K562 (cell line): ENCODE data around the gene PLEKHG4B. TPM values are rescaled to one million over a fixed set of nuclear protein-coding genes. Genes with fewer than 3 reads are reported as not detected.

Source experiments
- ATAC-seq: fragments of 200-7000 bp; cut with Tn5 transposase; 3 replicates; pipeline ENCODE4 v1.9.1; 2020; ENCODE audit warnings: moderate library complexity
- BruUV-seq: library from RNA; stranded (reverse); fragments of 400-500 nt; replicated peaks from 2 replicates; lab custom pipeline; 2021; lab: Mats Ljungman, UMichigan
- CTCF ChIA-PET: fragments of 300-600 bp; formaldehyde crosslinking; extraction: SDS; loops from one replicate; lab custom pipeline; 2021; ENCODE audit warnings: low intra/inter-chr PET ratio; lab: Yijun Ruan, JAX
- POLR2A ChIA-PET: fragments of 300-600, 350-650 bp; sonication (Branson Sonifier 250); formaldehyde crosslinking; extraction: SDS; loops from one replicate; lab custom pipeline; 2021; ENCODE audit warnings: antibody characterized with exemption, inconsistent platforms; lab: Yijun Ruan, JAX
- DNase-seq, 4 experiments: peaks; one replicate each; pipeline versions ENCODE4 v3.0.0 to v3.0.0-alpha.2; 2011 to 2018; ENCODE audit warnings: low spot score in 3 of 4, mixed read lengths in 3 of 4; ENCODE audit errors: extremely low read depth in 1 of 4
- FAIRE-seq: peaks from 2 replicates; lab custom pipeline; 2011; peaks lifted over from hg19 to GRCh38; lab: Jason Lieb, UNC
- H2AFZ ChIP-seq: 2 replicates; pipeline ENCODE4 v1.6.0; 2011; ENCODE audit warnings: low read depth, low read length, control low read depth, inconsistent platforms
- H3K27ac ChIP-seq: fragments of 200-600 bp; 3 replicates; pipeline ENCODE4 v1.8.0; 2011; ENCODE audit warnings: low read depth, mild to moderate bottlenecking, control low read depth, inconsistent platforms, low read length, moderate library complexity, mixed read lengths; ENCODE audit errors: extremely low read depth
- H3K27me3 ChIP-seq, 2 experiments: fragments of 300-600 bp in 1 of 2; 2 replicates in 1 of 2; 3 replicates in 1 of 2; pipeline versions ENCODE4 v1.6.0 to v1.8.0; 2011; ENCODE audit warnings: inconsistent platforms in 2 of 2, low read length in 2 of 2, mild to moderate bottlenecking in 1 of 2, mixed read lengths in 1 of 2, moderate library complexity in 1 of 2; ENCODE audit not compliant: control insufficient read depth in 2 of 2, insufficient read depth in 2 of 2
- H3K36me3 ChIP-seq: fragments of 300-600 bp; 3 replicates; pipeline ENCODE4 v1.8.0; 2011; ENCODE audit warnings: mild to moderate bottlenecking, low read length, inconsistent platforms; ENCODE audit not compliant: control insufficient read depth, insufficient read depth
- H3K4me1 ChIP-seq, 2 experiments: fragments of 200-600 bp in 1 of 2; replicated peaks in 1 of 2; 2 replicates in 1 of 2; 3 replicates in 1 of 2; pipeline versions ENCODE4 v1.5.1 to v1.8.0; 2011; ENCODE audit warnings: inconsistent platforms in 2 of 2, low read length in 2 of 2, mild to moderate bottlenecking in 1 of 2, mixed read lengths in 1 of 2, moderate library complexity in 1 of 2; ENCODE audit not compliant: control insufficient read depth in 2 of 2, insufficient read depth in 2 of 2
- H3K4me2 ChIP-seq: 2 replicates; pipeline ENCODE4 v1.6.1; 2011; ENCODE audit warnings: low read length, control low read depth, inconsistent platforms, mixed read lengths; ENCODE audit not compliant: insufficient read depth
- H3K4me3 ChIP-seq: fragments of 200-600 bp; sonication (generic), shearing (Covaris generic); 2 replicates; pipeline ENCODE4 v1.5.1; 2016; ENCODE audit warnings: control low read depth, inconsistent platforms
- H3K79me2 ChIP-seq: fragments of 200-600 bp; 3 replicates; pipeline ENCODE4 v1.8.0; 2011; ENCODE audit warnings: low read length, inconsistent platforms; ENCODE audit not compliant: control insufficient read depth, insufficient read depth
- H3K9ac ChIP-seq, 2 experiments: 2 replicates each; pipeline versions ENCODE4 v1.6.0 to v1.6.1; 2011; ENCODE audit warnings: low read depth in 2 of 2, low read length in 2 of 2, control low read depth in 1 of 2, inconsistent platforms in 1 of 2, mild to moderate bottlenecking in 1 of 2, mixed read lengths in 1 of 2; ENCODE audit not compliant: insufficient read depth in 1 of 2
- H3K9me1 ChIP-seq: one replicate; pipeline ENCODE4 v1.6.0; 2011; ENCODE audit warnings: inconsistent platforms, mild to moderate bottlenecking, low read length, moderate library complexity; ENCODE audit not compliant: control insufficient read depth, insufficient read depth
- H3K9me3 ChIP-seq: replicated peaks from 2 replicates; pipeline ENCODE4 v1.5.1; 2011; ENCODE audit warnings: low read depth, low read length, inconsistent platforms; ENCODE audit not compliant: control insufficient read depth, insufficient read depth
- H4K20me1 ChIP-seq: replicated peaks from 2 replicates; pipeline ENCODE4 v1.6.1; 2011; ENCODE audit warnings: low read length, inconsistent platforms, mixed read lengths; ENCODE audit not compliant: control insufficient read depth, insufficient read depth
- CBX2 ChIP-seq: fragments of 200-600 bp; sonication (generic); IDR thresholded peaks from one replicate; pipeline ENCODE4 v1.6.1; 2012; ENCODE audit warnings: mild to moderate bottlenecking, low read length, inconsistent platforms; ENCODE audit not compliant: insufficient read depth, poor library complexity, severe bottlenecking
- FOXJ2 ChIP-seq: fragments of 200-800 bp; sonication (Bioruptor generic); IDR thresholded peaks from 2 replicates; pipeline ENCODE4 v1.6.1; 2016; ENCODE audit warnings: missing genetic modification characterization, missing compliant biosample characterization
- HDAC6 ChIP-seq: IDR thresholded peaks from 2 replicates; pipeline ENCODE4 v1.6.1; 2012; ENCODE audit warnings: low read depth, mild to moderate bottlenecking, control low read depth, inconsistent platforms, low read length, moderate library complexity
- MTA3 ChIP-seq: fragments of 450-650 bp; formaldehyde crosslinking; IDR thresholded peaks from 2 replicates; pipeline ENCODE4 v1.6.1; 2017; ENCODE audit warnings: mild to moderate bottlenecking, borderline replicate concordance
- RFX1 ChIP-seq: fragments of 450-650 bp; IDR thresholded peaks from 2 replicates; pipeline ENCODE4 v1.6.1; 2016; ENCODE audit warnings: mild to moderate bottlenecking, moderate library complexity
- TEAD4 ChIP-seq, 2 experiments: sonication (generic) in 1 of 2; formaldehyde crosslinking in 1 of 2; IDR thresholded peaks; 2 replicates each; pipeline versions ENCODE4 v1.6.1 to v1.8.0; 2012 to 2022; ENCODE audit warnings: borderline replicate concordance in 1 of 2, inconsistent platforms in 1 of 2, low read length in 1 of 2, mild to moderate bottlenecking in 1 of 2, missing genetic modification reagents in 1 of 2
- ZKSCAN3 ChIP-seq: fragments of 250-450 bp; sonication (Bioruptor Pico); IDR thresholded peaks from 2 replicates; pipeline ENCODE4 v1.4.0; 2020
- ZNF124 ChIP-seq: sonication (generic); formaldehyde crosslinking; IDR thresholded peaks from 2 replicates; pipeline ENCODE4 v1.8.1; 2022; ENCODE audit warnings: missing genetic modification reagents
- WGBS: fragments of 100-300 bp; shearing (Covaris generic); methylation state at CpG from one replicate; pipeline ENCODE4 v1.1.6; 2016; ENCODE audit warnings: low coverage, mixed read lengths; ENCODE audit not compliant: insufficient coverage; ENCODE audit errors: missing lambda C conversion rate; 5-methylcytosine and 5-hydroxymethylcytosine counted together
- in situ Hi-C: fragments of 300-500 bp; cut with MboI; formaldehyde crosslinking; loops from 4 replicates; pipeline ENCODE4 v1.15.0; 2018; ENCODE audit warnings: inconsistent platforms, mixed read lengths
- intact Hi-C: fragments of 100-400 bp; cut with micrococcal nuclease; formaldehyde crosslinking; loops from 2 replicates; pipeline ENCODE4 v1.14.2; 2022
- polyA plus RNA-seq, 8 experiments: library from polyadenylated mRNA; depleted of rRNA in 4 of 8; stranded (reverse) in 5 of 8; unstranded in 3 of 8; fragments of >200 nt; fragmentation: Nextera tagmentation in 2 of 8; fragmentation: Illumina TruSeq in 1 of 8; extraction: Ambion mirVana in 2 of 8; extraction: Trizol in 1 of 8; gene quantifications; 2 replicates each; pipeline versions ENCODE4 v1.2.1 to v1.2.3, GENCODE V29; 2011 to 2014; ENCODE audit warnings: inconsistent platforms in 1 of 8, missing spikeins in 1 of 8
- total RNA-seq, 7 experiments: library from RNA; depleted of rRNA in 6 of 7; stranded (reverse); fragments of >200 nt in 6 of 7; fragmentation: Illumina TruSeq in 2 of 7; extraction: Trizol in 2 of 7; gene quantifications; 2 replicates each; pipeline versions ENCODE4 v1.2.1 to v1.2.3, GENCODE V29; 2011 to 2021; ENCODE audit warnings: low replicate concordance in 1 of 7
- TF ChIP-seq, protein P1 (sequence below): fragments of 450-650 bp; IDR thresholded peaks from 2 replicates; pipeline ENCODE4 v1.6.1; 2017; ENCODE audit warnings: antibody characterized with exemption
- TF ChIP-seq, protein P2 (sequence below): fragments of 250-450 bp; sonication (Bioruptor Pico); IDR thresholded peaks from 2 replicates; pipeline ENCODE4 v1.5.1; 2021; ENCODE audit warnings: mild to moderate bottlenecking
- TF ChIP-seq, protein P3 (sequence below): sonication (generic); formaldehyde crosslinking; IDR thresholded peaks from 2 replicates; pipeline ENCODE4 v1.8.1; 2022; ENCODE audit warnings: missing genetic modification reagents

Gene PLEKHG4B
- total and polyA plus RNA-seq, 9 of the 15 experiments (the other 6 are each of a cell fraction or from before 2014, with no cell fraction given), result 0.02 TPM; not detected in 8

DNA sequence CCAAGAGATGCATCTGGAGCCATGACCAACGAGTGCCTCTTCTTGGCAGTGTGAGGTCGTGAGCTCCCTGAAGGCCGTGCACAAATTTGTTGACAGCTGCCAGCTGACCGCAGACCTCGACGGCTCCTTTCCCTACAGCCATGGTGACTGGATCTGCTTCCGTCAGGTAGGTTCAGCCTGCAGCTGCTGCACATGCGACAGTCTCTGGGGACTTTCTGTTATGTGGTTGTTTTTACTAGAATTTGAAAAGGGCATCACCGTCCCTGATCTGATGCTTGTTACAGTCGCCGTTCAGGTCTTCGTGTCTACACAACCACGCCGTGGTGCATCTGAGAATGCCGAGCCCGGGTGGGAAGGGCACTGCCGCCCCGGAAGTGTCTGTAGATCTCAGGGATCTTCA, 62.9 kb downstream of the PLEKHG4B start:
- WGBS, result 0% methylated on average over 18 of the region's 18 CpGs
- no peak for FAIRE-seq
- BruUV-seq, result no TSS peak
- H3K27ac ChIP-seq, result no peak overlapping the region
- H3K9me3 ChIP-seq, result no peaks in the 10 kb centered on the region
- no peak overlapping the region for H3K9ac ChIP-seq
- no peaks in the 10 kb centered on the region for H3K79me2 ChIP-seq
- H4K20me1 ChIP-seq, result peaks cover 7% of the 10 kb centered on the region; the same call in 1 of the 2 replicates
- H3K4me2 ChIP-seq, result no peak overlapping the region
- H3K9me1 ChIP-seq, result no peaks in the 10 kb centered on the region
- intact Hi-C loops (no loop called here), in situ Hi-C loops (no loop called here)
- CTCF ChIA-PET, result no interaction called here
- no peak for ATAC-seq
- H2AFZ ChIP-seq, result no peak overlapping the region
- no peak overlapping the region for H3K4me3 ChIP-seq
- TF ChIP-seq, protein P1, sequence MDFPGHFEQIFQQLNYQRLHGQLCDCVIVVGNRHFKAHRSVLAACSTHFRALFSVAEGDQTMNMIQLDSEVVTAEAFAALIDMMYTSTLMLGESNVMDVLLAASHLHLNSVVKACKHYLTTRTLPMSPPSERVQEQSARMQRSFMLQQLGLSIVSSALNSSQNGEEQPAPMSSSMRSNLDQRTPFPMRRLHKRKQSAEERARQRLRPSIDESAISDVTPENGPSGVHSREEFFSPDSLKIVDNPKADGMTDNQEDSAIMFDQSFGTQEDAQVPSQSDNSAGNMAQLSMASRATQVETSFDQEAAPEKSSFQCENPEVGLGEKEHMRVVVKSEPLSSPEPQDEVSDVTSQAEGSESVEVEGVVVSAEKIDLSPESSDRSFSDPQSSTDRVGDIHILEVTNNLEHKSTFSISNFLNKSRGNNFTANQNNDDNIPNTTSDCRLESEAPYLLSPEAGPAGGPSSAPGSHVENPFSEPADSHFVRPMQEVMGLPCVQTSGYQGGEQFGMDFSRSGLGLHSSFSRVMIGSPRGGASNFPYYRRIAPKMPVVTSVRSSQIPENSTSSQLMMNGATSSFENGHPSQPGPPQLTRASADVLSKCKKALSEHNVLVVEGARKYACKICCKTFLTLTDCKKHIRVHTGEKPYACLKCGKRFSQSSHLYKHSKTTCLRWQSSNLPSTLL, result no peak
- TF ChIP-seq MTA3 (no peak), RFX1 (no peak), ZKSCAN3 (CRISPR knock-in tag) (no peak), CBX2 (no peak), ZNF124 (CRISPR knock-in tag) (no peak), TEAD4 (IDR thresholded peaks at IDR 0.05; ENCODE audit: low read length) (no peak), TEAD4 (CRISPR knock-in tag; IDR thresholded peaks at IDR 0.05; ENCODE audit: borderline replicate concordance) (no peak), HDAC6 (no peak), FOXJ2 (tag) (no peak)
- TF ChIP-seq, protein P2, sequence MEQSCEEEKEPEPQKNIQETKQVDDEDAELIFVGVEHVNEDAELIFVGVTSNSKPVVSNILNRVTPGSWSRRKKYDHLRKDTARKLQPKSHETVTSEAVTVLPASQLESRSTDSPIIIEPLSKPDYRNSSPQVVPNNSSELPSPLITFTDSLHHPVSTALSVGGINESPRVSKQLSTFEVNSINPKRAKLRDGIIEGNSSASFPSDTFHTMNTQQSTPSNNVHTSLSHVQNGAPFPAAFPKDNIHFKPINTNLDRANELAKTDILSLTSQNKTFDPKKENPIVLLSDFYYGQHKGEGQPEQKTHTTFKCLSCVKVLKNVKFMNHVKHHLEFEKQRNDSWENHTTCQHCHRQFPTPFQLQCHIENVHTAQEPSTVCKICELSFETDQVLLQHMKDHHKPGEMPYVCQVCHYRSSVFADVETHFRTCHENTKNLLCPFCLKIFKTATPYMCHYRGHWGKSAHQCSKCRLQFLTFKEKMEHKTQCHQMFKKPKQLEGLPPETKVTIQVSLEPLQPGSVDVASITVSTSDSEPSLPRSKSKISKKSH (CRISPR knock-in tag), result no peak
- TF ChIP-seq, protein P3, sequence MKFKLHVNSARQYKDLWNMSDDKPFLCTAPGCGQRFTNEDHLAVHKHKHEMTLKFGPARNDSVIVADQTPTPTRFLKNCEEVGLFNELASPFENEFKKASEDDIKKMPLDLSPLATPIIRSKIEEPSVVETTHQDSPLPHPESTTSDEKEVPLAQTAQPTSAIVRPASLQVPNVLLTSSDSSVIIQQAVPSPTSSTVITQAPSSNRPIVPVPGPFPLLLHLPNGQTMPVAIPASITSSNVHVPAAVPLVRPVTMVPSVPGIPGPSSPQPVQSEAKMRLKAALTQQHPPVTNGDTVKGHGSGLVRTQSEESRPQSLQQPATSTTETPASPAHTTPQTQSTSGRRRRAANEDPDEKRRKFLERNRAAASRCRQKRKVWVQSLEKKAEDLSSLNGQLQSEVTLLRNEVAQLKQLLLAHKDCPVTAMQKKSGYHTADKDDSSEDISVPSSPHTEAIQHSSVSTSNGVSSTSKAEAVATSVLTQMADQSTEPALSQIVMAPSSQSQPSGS (CRISPR knock-in tag), result no peak
- TF ChIP-seq, all 486 proteins: peak for 0
- peaks cover 32 to 65% of the 10 kb centered on the region in 2 experiments for H3K27me3 ChIP-seq
- no peak for DNase-seq
- no peaks in the 10 kb centered on the region for H3K36me3 ChIP-seq
- POLR2A ChIA-PET, result no interaction called here
- peaks cover 0 to 7% of the 10 kb centered on the region in 2 experiments; a peak in 1 of 5 replicates for H3K4me1 ChIP-seq
